GM12875 (cell line): ENCODE measurements around the gene FLT3LG.

Experiments used
- H3K4me3 ChIP-seq: one replicate; pipeline ENCODE4 v1.5.1; 2011; ENCODE audit warnings: low read depth, low read length, control low read depth
- TF ChIP-seq, protein P1 (sequence below): IDR thresholded peaks from 2 replicates; pipeline ENCODE4 v1.5.1; 2011; ENCODE audit warnings: low read depth, mild to moderate bottlenecking, control low read depth, inconsistent platforms, low read length, moderate library complexity, borderline replicate concordance; ENCODE audit not compliant: insufficient read depth

The FLT3LG gene

DNA sequence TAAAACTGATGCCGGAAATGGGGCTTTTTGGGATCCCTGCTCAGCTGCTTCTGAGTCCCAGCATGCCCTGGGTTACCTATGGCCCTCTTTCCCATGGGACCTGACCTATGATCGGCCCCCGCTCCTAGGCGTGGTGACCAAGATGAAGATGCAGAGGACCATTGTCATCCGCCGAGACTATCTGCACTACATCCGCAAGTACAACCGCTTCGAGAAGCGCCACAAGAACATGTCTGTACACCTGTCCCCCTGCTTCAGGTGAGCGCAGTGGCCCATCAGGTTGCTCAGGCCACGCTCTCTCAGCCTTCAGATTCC, 23.7 kb downstream of the FLT3LG start:
- H3K4me3 ChIP-seq = peak overlapping the region; percentile 81
- TF ChIP-seq, protein P1, sequence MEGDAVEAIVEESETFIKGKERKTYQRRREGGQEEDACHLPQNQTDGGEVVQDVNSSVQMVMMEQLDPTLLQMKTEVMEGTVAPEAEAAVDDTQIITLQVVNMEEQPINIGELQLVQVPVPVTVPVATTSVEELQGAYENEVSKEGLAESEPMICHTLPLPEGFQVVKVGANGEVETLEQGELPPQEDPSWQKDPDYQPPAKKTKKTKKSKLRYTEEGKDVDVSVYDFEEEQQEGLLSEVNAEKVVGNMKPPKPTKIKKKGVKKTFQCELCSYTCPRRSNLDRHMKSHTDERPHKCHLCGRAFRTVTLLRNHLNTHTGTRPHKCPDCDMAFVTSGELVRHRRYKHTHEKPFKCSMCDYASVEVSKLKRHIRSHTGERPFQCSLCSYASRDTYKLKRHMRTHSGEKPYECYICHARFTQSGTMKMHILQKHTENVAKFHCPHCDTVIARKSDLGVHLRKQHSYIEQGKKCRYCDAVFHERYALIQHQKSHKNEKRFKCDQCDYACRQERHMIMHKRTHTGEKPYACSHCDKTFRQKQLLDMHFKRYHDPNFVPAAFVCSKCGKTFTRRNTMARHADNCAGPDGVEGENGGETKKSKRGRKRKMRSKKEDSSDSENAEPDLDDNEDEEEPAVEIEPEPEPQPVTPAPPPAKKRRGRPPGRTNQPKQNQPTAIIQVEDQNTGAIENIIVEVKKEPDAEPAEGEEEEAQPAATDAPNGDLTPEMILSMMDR = no peak

DNA sequence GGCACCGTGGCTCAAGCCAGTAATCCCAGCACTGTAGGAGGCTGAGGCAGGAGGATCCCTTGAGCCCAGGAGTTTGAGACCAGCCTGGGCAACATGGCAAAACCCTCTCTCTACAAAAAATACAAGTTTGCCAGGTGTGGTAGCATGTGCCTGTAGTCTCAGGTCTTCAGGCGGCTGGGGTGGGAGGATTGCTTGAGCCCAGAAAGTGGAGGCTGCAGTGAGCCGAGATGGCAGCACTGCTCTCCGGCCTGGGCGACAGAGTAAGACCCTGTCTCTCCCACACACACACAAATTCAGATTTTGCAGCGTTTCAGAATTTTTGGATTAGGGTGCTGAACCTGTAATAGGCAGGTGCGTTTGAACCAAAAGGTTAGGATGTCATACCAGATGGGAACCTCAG, 24.5 kb downstream of the FLT3LG start:
- TF ChIP-seq, protein P1 = no peak
- H3K4me3 ChIP-seq = no peak overlapping the region

- TF ChIP-seq, protein P1 = no peak
These were observed 25.1 kb downstream of the FLT3LG start for GRCh38 chr19:49499030-49499670.

DNA sequence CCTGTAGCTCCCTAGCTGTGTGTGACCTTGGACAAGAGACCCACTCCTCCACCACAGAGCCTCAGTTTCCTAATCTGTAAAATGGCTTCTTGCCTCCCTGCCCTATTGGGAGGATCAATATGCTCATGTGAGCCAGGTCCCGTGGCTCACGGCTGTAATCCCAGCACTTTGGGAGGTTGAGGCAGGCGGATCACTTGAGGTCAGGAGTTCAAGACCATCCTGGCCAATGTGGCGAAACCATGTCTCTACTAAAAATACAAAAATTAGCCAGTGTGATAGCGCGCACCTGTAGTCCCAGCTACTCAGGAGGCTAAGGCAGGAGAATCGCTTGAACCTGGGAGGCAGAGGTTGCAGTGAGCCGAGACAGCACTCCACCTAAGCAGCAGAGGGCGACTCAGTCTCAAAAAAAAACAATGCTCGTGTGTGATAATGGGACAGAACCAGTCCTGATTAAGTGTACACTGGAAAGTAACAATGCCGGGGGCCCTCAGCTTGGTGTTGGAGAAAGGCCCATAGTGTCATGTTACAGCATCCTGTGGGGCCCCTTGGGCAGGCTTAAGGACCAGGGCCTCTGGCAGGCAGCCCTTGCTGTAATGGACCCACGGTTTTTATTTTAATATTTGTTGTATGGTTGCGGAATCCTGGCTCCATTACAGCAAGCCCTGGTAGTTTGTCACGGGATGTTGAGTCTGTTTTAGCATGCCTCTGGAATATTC, 29.0 kb downstream of the FLT3LG start:
- TF ChIP-seq, protein P1 = peak; percentile 44; the same call in 1 of the 2 replicates
- no peak overlapping the region for H3K4me3 ChIP-seq

More at GRCh38 chr19:49499030-49499670, 25.1 kb downstream of the FLT3LG start:
- peak overlapping the region; percentile 3 for H3K4me3 ChIP-seq

GRCh38 chr19:49503582-49503962, 29.6 kb downstream of the FLT3LG start:
- no peak overlapping the region for H3K4me3 ChIP-seq
- TF ChIP-seq, protein P1 = no peak

DNA sequence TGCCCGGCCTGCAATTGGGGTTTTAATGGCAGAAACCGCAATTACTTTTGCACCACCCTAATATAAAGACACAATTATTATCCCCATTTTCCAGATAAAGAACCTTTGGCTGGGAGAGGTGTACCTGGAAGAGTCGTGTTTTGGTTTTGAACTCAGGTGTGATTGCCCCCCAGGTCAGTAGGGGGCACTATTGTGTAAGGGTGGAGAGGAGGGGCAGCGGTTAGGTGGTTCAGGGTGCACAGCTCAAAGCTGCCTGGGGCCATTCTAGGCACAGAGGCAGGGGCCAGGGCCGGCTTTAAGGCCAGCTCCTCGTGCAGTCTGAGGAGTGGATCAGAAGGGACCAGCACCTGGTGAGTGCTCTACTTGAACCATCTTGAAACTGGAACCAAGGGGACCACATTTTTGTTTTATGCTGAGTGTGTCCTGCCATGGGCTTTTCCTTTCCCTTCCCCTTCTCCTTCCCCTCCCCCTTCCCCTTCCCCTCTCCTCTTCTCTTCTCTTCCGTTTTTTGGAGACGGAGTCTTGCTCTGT, 32.6 kb downstream of the FLT3LG start:
- no peak overlapping the region for H3K4me3 ChIP-seq
- TF ChIP-seq, protein P1 = peak; percentile 82

DNA sequence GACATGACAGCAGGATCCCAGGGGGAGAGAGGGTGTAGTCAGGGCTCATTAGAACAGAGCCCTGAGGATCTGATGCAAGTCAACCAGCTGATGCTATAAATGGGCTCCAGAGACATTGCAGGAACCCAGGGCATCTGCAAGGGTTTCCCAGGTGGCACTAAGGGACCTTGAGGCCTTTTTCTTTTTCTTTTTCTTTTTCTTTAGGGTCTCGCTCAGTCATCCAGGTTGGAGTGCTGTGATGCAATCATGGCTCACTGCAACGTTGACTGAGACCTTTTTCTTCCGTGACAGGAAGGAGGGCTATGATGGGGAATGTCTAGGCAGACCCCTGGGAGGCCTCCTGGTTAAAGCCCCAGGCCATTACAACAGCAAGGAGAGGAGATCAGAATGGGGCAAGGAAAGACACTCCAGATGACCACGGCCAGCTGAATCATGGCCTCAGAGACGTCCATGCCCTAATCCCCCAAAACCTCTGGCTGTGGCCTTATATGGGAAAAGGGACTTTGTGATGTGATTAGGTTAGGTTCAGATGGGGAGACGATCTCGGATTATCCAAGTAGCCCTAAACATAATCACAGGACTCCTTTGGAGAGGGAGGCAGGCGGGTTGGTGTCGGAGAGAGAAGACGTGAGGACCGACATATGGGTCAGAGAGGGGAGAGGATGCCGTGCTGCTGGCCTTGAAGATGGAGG, 33.9 kb downstream of the FLT3LG start:
- TF ChIP-seq, protein P1 = no peak
- no peak overlapping the region for H3K4me3 ChIP-seq
